ENCODE data around the gene CPB1. TPM values are rescaled to one million over a fixed set of nuclear protein-coding genes. Genes with fewer than 3 reads are reported as not detected.
A peak's percentile ranks its signal among the peaks of the same experiment; 100 is the strongest.

CPB1 gene
- total RNA-seq, 1 donor from 2014 or later, result 0.83 TPM

DNA sequence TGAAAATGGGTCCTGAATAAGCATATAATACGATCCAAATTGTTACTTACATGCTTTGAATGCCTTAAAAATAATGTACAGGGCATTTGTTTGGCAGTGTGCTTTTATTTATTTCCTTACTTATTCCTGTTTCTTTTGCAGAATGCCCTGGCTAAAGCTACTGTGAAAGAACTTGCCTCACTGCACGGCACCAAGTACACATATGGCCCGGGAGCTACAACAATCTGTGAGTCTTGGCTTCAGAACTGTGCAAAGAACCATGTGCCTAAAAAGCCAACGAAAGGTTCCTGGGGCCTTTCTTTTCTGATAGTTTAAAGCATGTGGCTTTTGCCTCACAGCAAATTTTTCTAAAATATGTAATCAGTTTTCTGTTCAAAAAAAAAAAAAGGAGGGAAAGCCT, 29.7 kb downstream of the CPB1 start:
- DNase-seq (no peak), ATAC-seq (no peak)
- intact Hi-C loops (cut with DNase I), result no loop called here
- TF ChIP-seq, protein P1, sequence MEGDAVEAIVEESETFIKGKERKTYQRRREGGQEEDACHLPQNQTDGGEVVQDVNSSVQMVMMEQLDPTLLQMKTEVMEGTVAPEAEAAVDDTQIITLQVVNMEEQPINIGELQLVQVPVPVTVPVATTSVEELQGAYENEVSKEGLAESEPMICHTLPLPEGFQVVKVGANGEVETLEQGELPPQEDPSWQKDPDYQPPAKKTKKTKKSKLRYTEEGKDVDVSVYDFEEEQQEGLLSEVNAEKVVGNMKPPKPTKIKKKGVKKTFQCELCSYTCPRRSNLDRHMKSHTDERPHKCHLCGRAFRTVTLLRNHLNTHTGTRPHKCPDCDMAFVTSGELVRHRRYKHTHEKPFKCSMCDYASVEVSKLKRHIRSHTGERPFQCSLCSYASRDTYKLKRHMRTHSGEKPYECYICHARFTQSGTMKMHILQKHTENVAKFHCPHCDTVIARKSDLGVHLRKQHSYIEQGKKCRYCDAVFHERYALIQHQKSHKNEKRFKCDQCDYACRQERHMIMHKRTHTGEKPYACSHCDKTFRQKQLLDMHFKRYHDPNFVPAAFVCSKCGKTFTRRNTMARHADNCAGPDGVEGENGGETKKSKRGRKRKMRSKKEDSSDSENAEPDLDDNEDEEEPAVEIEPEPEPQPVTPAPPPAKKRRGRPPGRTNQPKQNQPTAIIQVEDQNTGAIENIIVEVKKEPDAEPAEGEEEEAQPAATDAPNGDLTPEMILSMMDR (IDR thresholded peaks at IDR 0.05), result no peak
- Histone ChIP-seq H3K27ac (no peak overlapping the region), H3K27me3 (ENCODE audit: low read depth) (no peaks in the 10 kb centered on the region), H3K4me3 (no peak overlapping the region), H3K9me3 (no peaks in the 10 kb centered on the region), H3K36me3 (no peaks in the 10 kb centered on the region), H3K4me1 (no peaks in the 10 kb centered on the region)

GRCh38 chr3:148861277-148861869, 33.8 kb downstream of the CPB1 start:
- Histone ChIP-seq H3K9me3 (no peaks in the 10 kb centered on the region), H3K36me3 (no peaks in the 10 kb centered on the region), H3K27me3 (ENCODE audit: low read depth) (no peaks in the 10 kb centered on the region), H3K4me1 (no peaks in the 10 kb centered on the region), H3K4me3 (no peak overlapping the region), H3K27ac (no peak overlapping the region)
- TF ChIP-seq, protein P1 (IDR thresholded peaks at IDR 0.05), result peak; percentile 70
- intact Hi-C loops (cut with DNase I), result loop anchor here (5.0 kb wide), 1 partner anchor 81 kb away; no protein-coding TSS in a partner anchor
- ATAC-seq, result peak; percentile 64
- DNase-seq, result no peak

GRCh38 chr3:148863297-148863696, 35.7 kb downstream of the CPB1 start:
- H3K27ac ChIP-seq, result no peak overlapping the region
- H3K4me1 ChIP-seq, result no peaks in the 10 kb centered on the region
- DNase-seq (no peak), ATAC-seq (no peak)
- intact Hi-C loops (cut with DNase I), result loop anchor here (5.0 kb wide), 1 partner anchor 79 kb away; no protein-coding TSS in a partner anchor
- no peaks in the 10 kb centered on the region for H3K27me3 ChIP-seq (ENCODE audit: low read depth)
- H3K9me3 ChIP-seq, result no peaks in the 10 kb centered on the region
- H3K4me3 ChIP-seq, result no peak overlapping the region
- TF ChIP-seq, protein P1 (IDR thresholded peaks at IDR 0.05), result no peak
- no peaks in the 10 kb centered on the region for H3K36me3 ChIP-seq

- Histone ChIP-seq H3K27me3 (ENCODE audit: low read depth) (no peaks in the 10 kb centered on the region), H3K4me1 (no peaks in the 10 kb centered on the region), H3K9me3 (no peaks in the 10 kb centered on the region), H3K27ac (no peak overlapping the region), H3K4me3 (no peak overlapping the region), H3K36me3 (no peaks in the 10 kb centered on the region)
- DNase-seq, result no peak
- TF ChIP-seq, protein P1 (IDR thresholded peaks at IDR 0.05), result no peak
- intact Hi-C loops (cut with DNase I), result loop anchor here (5.0 kb wide), 1 partner anchor 78 kb away; no protein-coding TSS in a partner anchor
- no peak for ATAC-seq
Observed at GRCh38 chr3:148863814-148864213, 36.2 kb downstream of the CPB1 start.

DNA sequence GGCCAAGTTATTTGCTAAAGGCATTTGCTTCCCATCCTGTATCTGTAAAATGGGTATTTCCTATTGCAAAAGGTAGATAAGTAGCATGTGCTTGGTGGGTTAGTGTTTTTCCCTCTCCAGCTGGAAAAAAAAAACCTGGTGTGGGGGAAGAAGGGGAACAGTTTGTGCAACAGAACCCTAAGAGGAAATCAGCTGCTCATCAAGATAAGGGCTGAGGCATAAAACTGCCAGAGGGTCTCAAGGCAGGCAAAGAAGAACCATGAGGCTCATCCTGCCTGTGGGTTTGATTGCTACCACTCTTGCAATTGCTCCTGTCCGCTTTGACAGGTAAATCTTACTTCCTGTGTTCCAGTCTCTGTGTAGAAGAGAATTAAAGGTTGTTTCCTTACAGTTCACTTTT, 37.4 kb downstream of the CPB1 start, which contains the start of gene CPA3:
TSS of gene CPA3 (plus strand) at position 248 of the 400 bp plus-strand sequence. CDS start at position 260, 12 bp downstream.
- Histone ChIP-seq H3K36me3 (no peaks in the 10 kb centered on the region), H3K9me3 (no peaks in the 10 kb centered on the region), H3K27ac (no peak within 1 kb of the TSS), H3K4me3 (no peak within 1 kb of the TSS), H3K4me1 (no peaks in the 10 kb centered on the region), H3K27me3 (ENCODE audit: low read depth) (no peaks in the 10 kb centered on the region)
- TF ChIP-seq, protein P1 (IDR thresholded peaks at IDR 0.05), result no peak
- ATAC-seq (no peak), DNase-seq (no peak)
- intact Hi-C loops (cut with DNase I), result no loop called here

All from lower lobe of right lung (tissue), 2 donors.